Transverse colon (tissue), 1 donor: ENCODE measurements around the gene NUP93.

ENCODE experiments used
- EP300 ChIP-seq: sonication (generic); formaldehyde crosslinking; IDR thresholded peaks from one replicate; pipeline ENCODE4 v1.6.1; 2017; ENCODE audit warnings: antibody characterized with exemption, low read depth
- POLR2A ChIP-seq: fragments of 450-650 bp; IDR thresholded peaks from one replicate; pipeline ENCODE4 v1.6.1; 2016; ENCODE audit warnings: antibody characterized with exemption, mild to moderate bottlenecking, moderate library complexity

- TF ChIP-seq EP300, result no peak
- TF ChIP-seq POLR2A, result no peak
Observed at GRCh38 chr16:56807011-56807675, 77.2 kb downstream of the NUP93 start.
